Transverse colon (tissue), 3 donors: Measurements from ENCODE around the gene IFITM10.

Experiments
- EP300 ChIP-seq: sonication (generic); formaldehyde crosslinking; IDR thresholded peaks from one replicate; pipeline ENCODE4 v1.6.1; 2017; ENCODE audit warnings: antibody characterized with exemption, low read depth
- TF ChIP-seq, protein P1 (sequence below), 5 experiments: fragments of 200-600 bp in 3 of 5; fragments of 450-650 bp in 2 of 5; sonication (generic) in 3 of 5; IDR thresholded peaks; 1 replicate in 2 of 5; 2 replicates in 3 of 5; pipeline ENCODE4 v1.5.1; 2016 to 2017; ENCODE audit warnings: antibody characterized with exemption in 5 of 5, inconsistent platforms in 3 of 5, mild to moderate bottlenecking in 2 of 5, moderate library complexity in 1 of 5

- TF ChIP-seq, protein P1, sequence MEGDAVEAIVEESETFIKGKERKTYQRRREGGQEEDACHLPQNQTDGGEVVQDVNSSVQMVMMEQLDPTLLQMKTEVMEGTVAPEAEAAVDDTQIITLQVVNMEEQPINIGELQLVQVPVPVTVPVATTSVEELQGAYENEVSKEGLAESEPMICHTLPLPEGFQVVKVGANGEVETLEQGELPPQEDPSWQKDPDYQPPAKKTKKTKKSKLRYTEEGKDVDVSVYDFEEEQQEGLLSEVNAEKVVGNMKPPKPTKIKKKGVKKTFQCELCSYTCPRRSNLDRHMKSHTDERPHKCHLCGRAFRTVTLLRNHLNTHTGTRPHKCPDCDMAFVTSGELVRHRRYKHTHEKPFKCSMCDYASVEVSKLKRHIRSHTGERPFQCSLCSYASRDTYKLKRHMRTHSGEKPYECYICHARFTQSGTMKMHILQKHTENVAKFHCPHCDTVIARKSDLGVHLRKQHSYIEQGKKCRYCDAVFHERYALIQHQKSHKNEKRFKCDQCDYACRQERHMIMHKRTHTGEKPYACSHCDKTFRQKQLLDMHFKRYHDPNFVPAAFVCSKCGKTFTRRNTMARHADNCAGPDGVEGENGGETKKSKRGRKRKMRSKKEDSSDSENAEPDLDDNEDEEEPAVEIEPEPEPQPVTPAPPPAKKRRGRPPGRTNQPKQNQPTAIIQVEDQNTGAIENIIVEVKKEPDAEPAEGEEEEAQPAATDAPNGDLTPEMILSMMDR (IDR thresholded peaks at IDR 0.05), result no peak
- TF ChIP-seq EP300, result no peak
Measured at GRCh38 chr11:1793081-1793480, 42.7 kb upstream of the IFITM10 start.
